K562 (cell line): ENCODE measurements around the gene RDM1. TPM values are rescaled to one million over a fixed set of nuclear protein-coding genes. Genes with fewer than 3 reads are reported as not detected.

ENCODE experiments used
- ATAC-seq: fragments of 200-7000 bp; cut with Tn5 transposase; 3 replicates; pipeline ENCODE4 v1.9.1; 2020; ENCODE audit warnings: moderate library complexity
- BruUV-seq: library from RNA; stranded (reverse); fragments of 400-500 nt; replicated peaks from 2 replicates; lab custom pipeline; 2021; lab: Mats Ljungman, UMichigan
- CTCF ChIA-PET: fragments of 300-600 bp; formaldehyde crosslinking; extraction: SDS; loops from one replicate; lab custom pipeline; 2021; ENCODE audit warnings: low intra/inter-chr PET ratio; lab: Yijun Ruan, JAX
- POLR2A ChIA-PET: fragments of 300-600, 350-650 bp; sonication (Branson Sonifier 250); formaldehyde crosslinking; extraction: SDS; loops from one replicate; lab custom pipeline; 2021; ENCODE audit warnings: antibody characterized with exemption, inconsistent platforms; lab: Yijun Ruan, JAX
- DNase-seq, 4 experiments: peaks; one replicate each; pipeline versions ENCODE4 v3.0.0 to v3.0.0-alpha.2; 2011 to 2018; ENCODE audit warnings: low spot score in 3 of 4, mixed read lengths in 3 of 4; ENCODE audit errors: extremely low read depth in 1 of 4
- FAIRE-seq: peaks from 2 replicates; lab custom pipeline; 2011; peaks lifted over from hg19 to GRCh38; lab: Jason Lieb, UNC
- H2AFZ ChIP-seq: 2 replicates; pipeline ENCODE4 v1.6.0; 2011; ENCODE audit warnings: low read depth, low read length, control low read depth, inconsistent platforms
- H3K27ac ChIP-seq: fragments of 200-600 bp; 3 replicates; pipeline ENCODE4 v1.8.0; 2011; ENCODE audit warnings: low read depth, mild to moderate bottlenecking, control low read depth, inconsistent platforms, low read length, moderate library complexity, mixed read lengths; ENCODE audit errors: extremely low read depth
- H3K27me3 ChIP-seq, 2 experiments: fragments of 300-600 bp in 1 of 2; 2 replicates in 1 of 2; 3 replicates in 1 of 2; pipeline versions ENCODE4 v1.6.0 to v1.8.0; 2011; ENCODE audit warnings: inconsistent platforms in 2 of 2, low read length in 2 of 2, mild to moderate bottlenecking in 1 of 2, mixed read lengths in 1 of 2, moderate library complexity in 1 of 2; ENCODE audit not compliant: control insufficient read depth in 2 of 2, insufficient read depth in 2 of 2
- H3K36me3 ChIP-seq: fragments of 300-600 bp; 3 replicates; pipeline ENCODE4 v1.8.0; 2011; ENCODE audit warnings: mild to moderate bottlenecking, low read length, inconsistent platforms; ENCODE audit not compliant: control insufficient read depth, insufficient read depth
- H3K4me1 ChIP-seq, 2 experiments: fragments of 200-600 bp in 1 of 2; replicated peaks in 1 of 2; 2 replicates in 1 of 2; 3 replicates in 1 of 2; pipeline versions ENCODE4 v1.5.1 to v1.8.0; 2011; ENCODE audit warnings: inconsistent platforms in 2 of 2, low read length in 2 of 2, mild to moderate bottlenecking in 1 of 2, mixed read lengths in 1 of 2, moderate library complexity in 1 of 2; ENCODE audit not compliant: control insufficient read depth in 2 of 2, insufficient read depth in 2 of 2
- H3K4me2 ChIP-seq: 2 replicates; pipeline ENCODE4 v1.6.1; 2011; ENCODE audit warnings: low read length, control low read depth, inconsistent platforms, mixed read lengths; ENCODE audit not compliant: insufficient read depth
- H3K4me3 ChIP-seq: fragments of 200-600 bp; sonication (generic), shearing (Covaris generic); 2 replicates; pipeline ENCODE4 v1.5.1; 2016; ENCODE audit warnings: control low read depth, inconsistent platforms
- H3K79me2 ChIP-seq: fragments of 200-600 bp; 3 replicates; pipeline ENCODE4 v1.8.0; 2011; ENCODE audit warnings: low read length, inconsistent platforms; ENCODE audit not compliant: control insufficient read depth, insufficient read depth
- H3K9ac ChIP-seq, 2 experiments: 2 replicates each; pipeline versions ENCODE4 v1.6.0 to v1.6.1; 2011; ENCODE audit warnings: low read depth in 2 of 2, low read length in 2 of 2, control low read depth in 1 of 2, inconsistent platforms in 1 of 2, mild to moderate bottlenecking in 1 of 2, mixed read lengths in 1 of 2; ENCODE audit not compliant: insufficient read depth in 1 of 2
- H3K9me1 ChIP-seq: one replicate; pipeline ENCODE4 v1.6.0; 2011; ENCODE audit warnings: inconsistent platforms, mild to moderate bottlenecking, low read length, moderate library complexity; ENCODE audit not compliant: control insufficient read depth, insufficient read depth
- H3K9me3 ChIP-seq: replicated peaks from 2 replicates; pipeline ENCODE4 v1.5.1; 2011; ENCODE audit warnings: low read depth, low read length, inconsistent platforms; ENCODE audit not compliant: control insufficient read depth, insufficient read depth
- H4K20me1 ChIP-seq: replicated peaks from 2 replicates; pipeline ENCODE4 v1.6.1; 2011; ENCODE audit warnings: low read length, inconsistent platforms, mixed read lengths; ENCODE audit not compliant: control insufficient read depth, insufficient read depth
- ELF2 ChIP-seq: fragments of 250-450 bp; sonication (Bioruptor Pico); IDR thresholded peaks from 2 replicates; pipeline ENCODE4 v1.5.0; 2021; ENCODE audit warnings: mild to moderate bottlenecking
- FOXJ3 ChIP-seq: sonication (generic); formaldehyde crosslinking; IDR thresholded peaks from 2 replicates; pipeline ENCODE4 v1.4.0; 2020; ENCODE audit warnings: mild to moderate bottlenecking, missing genetic modification reagents
- MAX ChIP-seq: sonication (generic); formaldehyde crosslinking; IDR thresholded peaks from 2 replicates; pipeline ENCODE4 v1.9.0; 2022; ENCODE audit warnings: mild to moderate bottlenecking, missing genetic modification reagents
- ZBTB12 ChIP-seq: fragments of 250-450 bp; sonication (Bioruptor Pico); IDR thresholded peaks from 2 replicates; pipeline ENCODE4 v1.4.0; 2020
- ZNF174 ChIP-seq: fragments of 250-450 bp; sonication (Bioruptor Pico); IDR thresholded peaks from 2 replicates; pipeline ENCODE4 v1.4.0; 2020; ENCODE audit warnings: mild to moderate bottlenecking
- ZNF263 ChIP-seq: sonication (generic); formaldehyde crosslinking; IDR thresholded peaks from 2 replicates; pipeline ENCODE4 v1.8.0; 2022; ENCODE audit warnings: mild to moderate bottlenecking, missing genetic modification reagents, borderline replicate concordance
- ZNF696 ChIP-seq: fragments of 250-450 bp; sonication (Bioruptor Pico); conservative IDR thresholded peaks from 2 replicates; pipeline ENCODE4 v1.4.0; 2020; ENCODE audit warnings: mild to moderate bottlenecking, moderate library complexity
- WGBS: fragments of 100-300 bp; shearing (Covaris generic); methylation state at CpG from one replicate; pipeline ENCODE4 v1.1.6; 2016; ENCODE audit warnings: low coverage, mixed read lengths; ENCODE audit not compliant: insufficient coverage; ENCODE audit errors: missing lambda C conversion rate; 5-methylcytosine and 5-hydroxymethylcytosine counted together
- in situ Hi-C: fragments of 300-500 bp; cut with MboI; formaldehyde crosslinking; loops from 4 replicates; pipeline ENCODE4 v1.15.0; 2018; ENCODE audit warnings: inconsistent platforms, mixed read lengths
- intact Hi-C: fragments of 100-400 bp; cut with micrococcal nuclease; formaldehyde crosslinking; loops from 2 replicates; pipeline ENCODE4 v1.14.2; 2022
- polyA plus RNA-seq, 8 experiments: library from polyadenylated mRNA; depleted of rRNA in 4 of 8; stranded (reverse) in 5 of 8; unstranded in 3 of 8; fragments of >200 nt; fragmentation: Nextera tagmentation in 2 of 8; fragmentation: Illumina TruSeq in 1 of 8; extraction: Ambion mirVana in 2 of 8; extraction: Trizol in 1 of 8; gene quantifications; 2 replicates each; pipeline versions ENCODE4 v1.2.1 to v1.2.3, GENCODE V29; 2011 to 2014; ENCODE audit warnings: inconsistent platforms in 1 of 8, missing spikeins in 1 of 8
- total RNA-seq, 7 experiments: library from RNA; depleted of rRNA in 6 of 7; stranded (reverse); fragments of >200 nt in 6 of 7; fragmentation: Illumina TruSeq in 2 of 7; extraction: Trizol in 2 of 7; gene quantifications; 2 replicates each; pipeline versions ENCODE4 v1.2.1 to v1.2.3, GENCODE V29; 2011 to 2021; ENCODE audit warnings: low replicate concordance in 1 of 7

The RDM1 gene
- total and polyA plus RNA-seq, 9 of the 15 experiments (the other 6 are each of a cell fraction or from before 2014, with no cell fraction given), result 2.5 to 11.2 (median 5.4) TPM

- TF ChIP-seq ZNF696 (CRISPR knock-in tag), result no peak
- TF ChIP-seq ELF2 (CRISPR knock-in tag), result no peak
- no peak for TF ChIP-seq FOXJ3 (CRISPR knock-in tag)
- TF ChIP-seq ZNF174 (CRISPR knock-in tag), result no peak
- no peak for TF ChIP-seq ZBTB12 (CRISPR knock-in tag)
- TF ChIP-seq MAX (CRISPR knock-in tag), result no peak
- TF ChIP-seq ZNF263, result no peak
- Histone ChIP-seq H3K9ac (no peak overlapping the region), H3K4me2 (no peak overlapping the region), H3K9me1 (no peaks in the 10 kb centered on the region), H3K4me1 (no peaks in the 10 kb centered on the region), H3K79me2 (no peaks in the 10 kb centered on the region), H4K20me1 (no peaks in the 10 kb centered on the region; the same call in 1 of the 2 replicates), H3K4me3 (no peak overlapping the region), H3K27me3 (peaks cover 14 to 43% of the 10 kb centered on the region in 2 experiments; a peak in 4 of 5 replicates), H3K27ac (no peak overlapping the region), H2AFZ (no peak overlapping the region), H3K36me3 (no peaks in the 10 kb centered on the region), H3K9me3 (no peaks in the 10 kb centered on the region)
- FAIRE-seq (no peak), DNase-seq (no peak), ATAC-seq (no peak)
- intact Hi-C loops, result no loop called here
- WGBS, result 2% methylated on average over 7 of the region's 7 CpGs
- POLR2A ChIA-PET, result no interaction called here
- CTCF ChIA-PET, result no interaction called here
- in situ Hi-C loops, result no loop called here
- BruUV-seq, result no TSS peak
Observed at GRCh38 chr17:35977509-35977908, 46.9 kb upstream of the RDM1 start.
